OCI-LY7 (cell line): ENCODE results near the gene CDK10. TPM values are rescaled to one million over a fixed set of nuclear protein-coding genes. Genes with fewer than 3 reads are reported as not detected.

ENCODE experiments used
- BruUV-seq: library from RNA; stranded (reverse); fragments of 400-500 nt; replicated peaks from 2 replicates; lab custom pipeline; 2021; lab: Mats Ljungman, UMichigan
- CTCF ChIA-PET: fragments of 300-600 bp; sonication (Branson Sonifier 250); formaldehyde crosslinking; loops from one replicate; lab custom pipeline; 2022; ENCODE audit warnings: antibody characterized with exemption; ENCODE audit not compliant: unreplicated experiment; lab: Charles Lee
- POLR2A ChIA-PET: fragments of 300-600 bp; sonication (Branson Sonifier 250); formaldehyde crosslinking; loops from one replicate; lab custom pipeline; 2022; ENCODE audit warnings: antibody characterized with exemption; lab: Charles Lee
- DNase-seq: peaks from one replicate; pipeline ENCODE4 v3.0.0-alpha.2; 2015; ENCODE audit warnings: low spot score
- H2AFZ ChIP-seq: fragments of 200-600 bp; sonication (generic), shearing (Covaris generic); 2 replicates; pipeline ENCODE4 v1.6.1; 2014; ENCODE audit warnings: mild to moderate bottlenecking, antibody characterized with exemption, low read length, moderate library complexity
- H3K27ac ChIP-seq: fragments of 200-600 bp; sonication (generic); 2 replicates; pipeline ENCODE4 v1.5.1; 2014; ENCODE audit warnings: mixed run types, low read depth, mild to moderate bottlenecking, moderate library complexity, low read length, inconsistent platforms; ENCODE audit not compliant: poor library complexity, severe bottlenecking
- H3K36me3 ChIP-seq: fragments of 200-600 bp; sonication (generic); 2 replicates; pipeline ENCODE4 v1.6.1; 2014; ENCODE audit warnings: mild to moderate bottlenecking, antibody characterized with exemption, low read length, moderate library complexity, mixed read lengths; ENCODE audit not compliant: insufficient read depth
- H3K4me1 ChIP-seq: fragments of 200-600 bp; sonication (generic); 2 replicates; pipeline ENCODE4 v1.5.1; 2014; ENCODE audit warnings: mild to moderate bottlenecking, low read length; ENCODE audit not compliant: insufficient read depth, poor library complexity, severe bottlenecking
- H3K4me2 ChIP-seq: fragments of 200-600 bp; sonication (generic); 2 replicates; pipeline ENCODE4 v1.6.1; 2014; ENCODE audit warnings: mild to moderate bottlenecking, low read length
- H3K4me3 ChIP-seq: fragments of 200-600 bp; sonication (generic); 2 replicates; pipeline ENCODE4 v1.5.1; 2014; ENCODE audit warnings: mild to moderate bottlenecking, low read depth, low read length; ENCODE audit not compliant: poor library complexity, severe bottlenecking
- H3K79me2 ChIP-seq: fragments of 200-600 bp; sonication (generic); 2 replicates; pipeline ENCODE4 v1.6.1; 2016; ENCODE audit warnings: low read depth, mild to moderate bottlenecking, low read length, moderate library complexity, mixed read lengths; ENCODE audit not compliant: insufficient read depth
- H3K9me2 ChIP-seq: fragments of 200-600 bp; sonication (generic); 2 replicates; pipeline ENCODE4 v1.6.1; 2016; ENCODE audit warnings: mild to moderate bottlenecking, low read length, mixed read lengths; ENCODE audit not compliant: insufficient read depth
- H3K9me3 ChIP-seq: fragments of 200-600 bp; sonication (generic); 2 replicates; pipeline ENCODE4 v1.6.1; 2014; ENCODE audit warnings: mild to moderate bottlenecking, mixed run types, low read length, mixed read lengths
- H4K20me1 ChIP-seq: fragments of 200-600 bp; sonication (generic); 2 replicates; pipeline ENCODE4 v1.6.1; 2014; ENCODE audit warnings: mild to moderate bottlenecking, antibody characterized with exemption, low read length, moderate library complexity, mixed read lengths; ENCODE audit not compliant: insufficient read depth
- EZH2phosphoT487 ChIP-seq: fragments of 200-600 bp; sonication (generic); IDR thresholded peaks from 2 replicates; pipeline ENCODE4 v1.6.1; 2018; ENCODE audit warnings: low read depth, borderline replicate concordance, mild to moderate bottlenecking, mixed run types, antibody characterized with exemption, low read length, moderate library complexity, mixed read lengths
- intact Hi-C: fragments of 100-400 bp; cut with micrococcal nuclease; formaldehyde crosslinking; loops from one replicate; pipeline ENCODE4 v1.10.0; 2022; ENCODE audit not compliant: unreplicated experiment
- total RNA-seq, 2 experiments: library from RNA; depleted of rRNA in 1 of 2; stranded (reverse); fragments of >200 nt in 1 of 2; shearing (Covaris generic) in 1 of 2; gene quantifications; 2 replicates each; pipeline ENCODE4 v1.2.3, GENCODE V29; 2014 to 2022
- TF ChIP-seq, protein P1 (sequence below): fragments of 200-600 bp; sonication (generic); conservative IDR thresholded peaks from 2 replicates; pipeline ENCODE4 v1.5.1; 2014; ENCODE audit warnings: mild to moderate bottlenecking, antibody characterized with exemption, low read length, moderate library complexity, mixed read lengths

The CDK10 gene
- total RNA-seq, 2 experiments from 2014 or later: 98.6 to 130 TPM

GRCh38 chr16:89642574-89642973 is 43.9 kb upstream of the CDK10 start:
- BruUV-seq: no TSS peak
- no peak for DNase-seq
- POLR2A ChIA-PET: no interaction called here
- Histone ChIP-seq H3K79me2 (no peaks in the 10 kb centered on the region), H3K4me2 (no peak overlapping the region), H3K4me3 (no peak overlapping the region), H4K20me1 (no peaks in the 10 kb centered on the region), H3K9me2 (no peaks in the 10 kb centered on the region), H3K4me1 (no peaks in the 10 kb centered on the region), H3K36me3 (peaks cover 28% of the 10 kb centered on the region), H3K9me3 (no peaks in the 10 kb centered on the region), H2AFZ (no peak overlapping the region), H3K27ac (no peak overlapping the region)
- intact Hi-C loops: loop anchor here (5.0 kb wide), 1 partner anchor 70 kb away; no protein-coding TSS in a partner anchor
- TF ChIP-seq EZH2phosphoT487: no peak
- TF ChIP-seq, protein P1, sequence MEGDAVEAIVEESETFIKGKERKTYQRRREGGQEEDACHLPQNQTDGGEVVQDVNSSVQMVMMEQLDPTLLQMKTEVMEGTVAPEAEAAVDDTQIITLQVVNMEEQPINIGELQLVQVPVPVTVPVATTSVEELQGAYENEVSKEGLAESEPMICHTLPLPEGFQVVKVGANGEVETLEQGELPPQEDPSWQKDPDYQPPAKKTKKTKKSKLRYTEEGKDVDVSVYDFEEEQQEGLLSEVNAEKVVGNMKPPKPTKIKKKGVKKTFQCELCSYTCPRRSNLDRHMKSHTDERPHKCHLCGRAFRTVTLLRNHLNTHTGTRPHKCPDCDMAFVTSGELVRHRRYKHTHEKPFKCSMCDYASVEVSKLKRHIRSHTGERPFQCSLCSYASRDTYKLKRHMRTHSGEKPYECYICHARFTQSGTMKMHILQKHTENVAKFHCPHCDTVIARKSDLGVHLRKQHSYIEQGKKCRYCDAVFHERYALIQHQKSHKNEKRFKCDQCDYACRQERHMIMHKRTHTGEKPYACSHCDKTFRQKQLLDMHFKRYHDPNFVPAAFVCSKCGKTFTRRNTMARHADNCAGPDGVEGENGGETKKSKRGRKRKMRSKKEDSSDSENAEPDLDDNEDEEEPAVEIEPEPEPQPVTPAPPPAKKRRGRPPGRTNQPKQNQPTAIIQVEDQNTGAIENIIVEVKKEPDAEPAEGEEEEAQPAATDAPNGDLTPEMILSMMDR: no peak
- CTCF ChIA-PET: no interaction called here

DNA sequence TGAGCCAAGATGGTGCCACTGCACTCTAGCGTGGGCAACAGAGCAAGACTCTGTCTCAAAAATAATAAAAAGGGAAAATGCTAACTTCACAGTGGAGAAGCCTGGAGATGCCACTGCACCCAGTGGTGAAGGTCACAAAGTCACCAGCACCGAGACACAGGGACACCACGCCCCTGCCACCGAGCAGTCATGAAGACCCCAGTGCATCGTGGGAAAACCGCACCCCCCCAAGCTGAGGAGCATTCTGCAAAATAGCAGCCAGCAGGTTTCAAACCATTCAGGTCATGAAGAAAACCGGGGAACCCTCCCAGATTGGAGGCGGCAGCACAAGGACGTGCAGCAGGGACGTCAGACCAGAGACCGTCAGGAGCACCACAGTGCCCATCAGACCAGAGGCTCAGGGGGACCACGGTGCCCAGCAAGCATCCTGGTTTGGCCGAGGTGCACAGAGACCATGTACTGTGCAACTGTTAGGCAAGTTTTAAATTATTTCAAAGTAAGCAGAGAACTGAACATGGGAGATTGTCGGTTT is 42.7 kb upstream of the CDK10 start:
- ChIA-PET POLR2A (no interaction called here), CTCF (no interaction called here)
- intact Hi-C loops: loop anchor here (5.0 kb wide), 1 partner anchor 72 kb away; no protein-coding TSS in a partner anchor
- no peak overlapping the region for H3K4me3 ChIP-seq
- TF ChIP-seq, protein P1: no peak
- no peak for TF ChIP-seq EZH2phosphoT487
- no peaks in the 10 kb centered on the region for H3K4me1 ChIP-seq
- no peak overlapping the region for H2AFZ ChIP-seq
- no peaks in the 10 kb centered on the region for H3K79me2 ChIP-seq
- no peaks in the 10 kb centered on the region for H3K9me3 ChIP-seq
- no peaks in the 10 kb centered on the region for H4K20me1 ChIP-seq
- no peak overlapping the region for H3K27ac ChIP-seq
- no peaks in the 10 kb centered on the region for H3K9me2 ChIP-seq
- BruUV-seq: no TSS peak
- peaks cover 31% of the 10 kb centered on the region for H3K36me3 ChIP-seq
- no peak overlapping the region for H3K4me2 ChIP-seq
- DNase-seq: no peak

DNA sequence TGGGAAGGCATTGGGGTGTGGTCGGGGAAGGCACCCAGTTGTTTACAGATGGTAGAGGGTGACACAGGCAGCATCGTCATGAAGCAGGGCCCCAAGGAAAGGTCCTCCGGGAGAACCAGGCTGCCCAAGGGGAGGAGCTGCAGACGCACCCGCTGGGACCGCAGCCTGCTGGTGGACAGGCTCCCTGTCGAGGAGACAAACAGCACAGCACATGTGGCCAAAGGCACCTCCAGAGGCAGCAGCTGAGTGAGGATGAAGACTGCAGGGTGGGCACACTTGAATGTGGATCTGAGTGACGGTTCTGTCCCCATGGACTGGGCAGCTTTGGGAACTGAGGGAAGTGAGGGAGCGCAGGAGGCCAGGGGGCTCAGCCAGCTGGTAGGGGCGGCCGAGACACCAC is 41.4 kb upstream of the CDK10 start:
- Histone ChIP-seq H2AFZ (no peak overlapping the region), H3K9me3 (no peaks in the 10 kb centered on the region), H3K27ac (no peak overlapping the region), H3K9me2 (no peaks in the 10 kb centered on the region), H4K20me1 (no peaks in the 10 kb centered on the region), H3K79me2 (no peaks in the 10 kb centered on the region), H3K36me3 (peaks cover 39% of the 10 kb centered on the region), H3K4me3 (no peak overlapping the region), H3K4me2 (no peak overlapping the region), H3K4me1 (no peaks in the 10 kb centered on the region)
- ChIA-PET CTCF (no interaction called here), POLR2A (no interaction called here)
- intact Hi-C loops: no loop called here
- no TSS peak for BruUV-seq
- no peak for DNase-seq
- TF ChIP-seq, protein P1: no peak
- TF ChIP-seq EZH2phosphoT487: no peak
